ENCODE measurements around the gene GIT2.

DNA sequence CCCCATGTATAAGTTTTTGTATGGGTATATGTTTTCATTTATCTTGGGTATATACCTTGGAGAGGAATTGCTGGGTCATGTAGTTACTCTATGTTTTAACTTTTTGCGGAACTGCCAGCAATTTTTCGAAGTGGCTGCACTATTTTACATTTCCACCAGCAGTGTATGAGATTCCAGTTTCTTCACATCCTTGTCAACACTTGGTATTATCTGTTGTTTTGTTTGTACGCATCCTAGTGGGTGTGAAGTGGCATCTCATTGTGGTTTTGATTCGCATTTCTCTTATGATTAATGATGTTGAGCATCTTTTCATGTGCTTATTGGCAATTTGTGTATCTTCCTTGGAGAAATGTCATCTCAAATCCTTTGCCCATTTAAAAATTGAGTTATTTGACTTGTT is 9.9 kb upstream of the GIT2 start:
- no peak for TF ChIP-seq POLR2A (IDR thresholded peaks at IDR 0.05)
- TF ChIP-seq, protein P1, sequence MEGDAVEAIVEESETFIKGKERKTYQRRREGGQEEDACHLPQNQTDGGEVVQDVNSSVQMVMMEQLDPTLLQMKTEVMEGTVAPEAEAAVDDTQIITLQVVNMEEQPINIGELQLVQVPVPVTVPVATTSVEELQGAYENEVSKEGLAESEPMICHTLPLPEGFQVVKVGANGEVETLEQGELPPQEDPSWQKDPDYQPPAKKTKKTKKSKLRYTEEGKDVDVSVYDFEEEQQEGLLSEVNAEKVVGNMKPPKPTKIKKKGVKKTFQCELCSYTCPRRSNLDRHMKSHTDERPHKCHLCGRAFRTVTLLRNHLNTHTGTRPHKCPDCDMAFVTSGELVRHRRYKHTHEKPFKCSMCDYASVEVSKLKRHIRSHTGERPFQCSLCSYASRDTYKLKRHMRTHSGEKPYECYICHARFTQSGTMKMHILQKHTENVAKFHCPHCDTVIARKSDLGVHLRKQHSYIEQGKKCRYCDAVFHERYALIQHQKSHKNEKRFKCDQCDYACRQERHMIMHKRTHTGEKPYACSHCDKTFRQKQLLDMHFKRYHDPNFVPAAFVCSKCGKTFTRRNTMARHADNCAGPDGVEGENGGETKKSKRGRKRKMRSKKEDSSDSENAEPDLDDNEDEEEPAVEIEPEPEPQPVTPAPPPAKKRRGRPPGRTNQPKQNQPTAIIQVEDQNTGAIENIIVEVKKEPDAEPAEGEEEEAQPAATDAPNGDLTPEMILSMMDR (IDR thresholded peaks at IDR 0.05 in 8 of 11, conservative IDR thresholded peaks at IDR 0.05 in 3 of 11), result no peak
- TF ChIP-seq POLR2AphosphoS5 (IDR thresholded peaks at IDR 0.05), result no peak

Measured in spleen (tissue), 7 donors.